GM18520 (cell line): Measurements from ENCODE around the gene YARS2.

Experiments used
- ATAC-seq: cut with Tn5 transposase; IDR thresholded peaks from one replicate; pipeline ENCODE4 v1.9.1; 2021; ENCODE audit not compliant: unreplicated experiment

YARS2 gene

DNA sequence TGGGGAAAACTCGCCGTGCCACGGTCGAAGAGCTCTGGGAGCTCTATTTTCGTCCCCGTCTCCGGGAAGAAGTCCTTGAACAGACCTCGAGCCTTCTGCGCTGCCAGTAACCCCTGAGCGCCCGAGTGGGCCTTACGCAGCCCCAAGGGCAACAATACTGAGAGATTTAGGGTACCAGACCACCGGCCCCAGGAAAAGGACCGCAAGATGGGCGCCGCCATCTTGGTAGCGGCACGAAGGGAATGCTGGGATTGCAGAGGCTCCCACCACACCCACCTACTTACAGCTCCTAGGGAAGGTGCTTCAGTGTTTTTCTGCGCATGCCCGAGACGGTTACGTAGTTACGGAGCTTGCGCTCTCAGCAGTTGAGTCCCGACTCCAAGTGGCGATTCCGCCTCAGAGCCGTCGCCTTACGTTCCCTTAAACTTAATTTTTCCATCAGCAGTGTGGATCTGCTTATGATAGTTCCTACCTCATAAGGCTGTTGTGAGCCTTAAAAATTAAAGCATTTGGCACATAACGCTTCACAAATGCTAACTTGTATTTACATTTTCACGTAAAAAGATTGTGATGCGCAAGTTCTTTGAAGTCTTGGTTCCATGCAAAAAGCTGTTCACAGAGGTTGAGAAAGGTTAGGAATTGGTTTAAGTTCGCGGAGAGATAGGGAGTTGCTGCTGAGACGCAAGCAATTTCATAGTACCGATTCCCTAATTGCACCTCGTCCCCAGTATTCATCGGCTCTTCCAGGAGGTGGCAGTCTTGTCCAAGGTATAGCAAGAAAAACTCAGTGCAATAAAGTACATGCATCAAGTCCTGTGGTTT lies at the start of gene YARS2:
TSS of gene YARS2 (minus strand) at position 244 of the 822 bp plus-strand sequence. CDS start at position 221, 23 bp downstream.
- peak; percentile 84 for ATAC-seq

DNA sequence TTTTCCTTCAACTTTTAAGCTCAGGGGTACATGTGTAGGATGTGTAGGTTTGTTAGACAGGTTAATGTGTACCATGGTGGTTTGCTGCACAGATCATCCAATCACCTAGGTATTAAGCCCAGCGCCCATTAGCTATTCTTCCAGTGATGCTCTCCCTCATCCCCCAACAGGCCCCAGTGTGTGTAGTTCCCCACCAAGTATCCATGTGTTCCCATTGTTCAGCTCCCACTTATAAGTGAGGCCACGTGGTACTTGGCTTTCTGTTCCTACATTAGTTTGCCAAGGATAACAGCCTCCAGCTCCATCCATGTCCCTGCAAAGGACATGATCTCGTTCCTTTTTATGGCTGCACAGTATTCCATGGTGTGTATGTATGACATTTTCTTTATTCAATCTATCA lies 48.6 kb upstream of the YARS2 start:
- no peak for ATAC-seq

- ATAC-seq = no peak
These were observed 45.7 kb upstream of the YARS2 start for GRCh38 chr12:32801269-32801980.

- no peak for ATAC-seq
These were observed 38.6 kb upstream of the YARS2 start for GRCh38 chr12:32794281-32794680.

GRCh38 chr12:32789916-32790315 lies 34.2 kb upstream of the YARS2 start:
- ATAC-seq = no peak

- ATAC-seq = no peak
These were observed 33.7 kb upstream of the YARS2 start for GRCh38 chr12:32789446-32789845.

DNA sequence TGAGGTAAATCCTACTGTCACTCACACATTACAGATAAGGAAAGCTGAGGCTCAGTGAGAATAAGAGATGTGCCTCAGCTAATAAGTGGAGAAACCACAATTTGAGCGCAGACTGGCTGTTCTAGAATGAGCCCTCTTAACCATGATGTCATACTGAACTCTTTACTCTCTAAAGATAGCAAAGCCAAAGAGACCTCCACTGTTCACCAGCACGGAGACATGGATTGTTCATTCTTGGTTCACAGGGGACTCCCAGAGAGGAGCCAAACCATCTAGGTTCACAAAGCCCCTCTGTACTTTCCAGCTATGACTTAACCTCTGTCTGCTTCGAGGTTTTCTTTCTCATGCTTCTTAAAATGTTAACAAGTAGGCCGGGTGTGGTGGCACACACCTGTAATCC lies 32.7 kb upstream of the YARS2 start:
- ATAC-seq = no peak

DNA sequence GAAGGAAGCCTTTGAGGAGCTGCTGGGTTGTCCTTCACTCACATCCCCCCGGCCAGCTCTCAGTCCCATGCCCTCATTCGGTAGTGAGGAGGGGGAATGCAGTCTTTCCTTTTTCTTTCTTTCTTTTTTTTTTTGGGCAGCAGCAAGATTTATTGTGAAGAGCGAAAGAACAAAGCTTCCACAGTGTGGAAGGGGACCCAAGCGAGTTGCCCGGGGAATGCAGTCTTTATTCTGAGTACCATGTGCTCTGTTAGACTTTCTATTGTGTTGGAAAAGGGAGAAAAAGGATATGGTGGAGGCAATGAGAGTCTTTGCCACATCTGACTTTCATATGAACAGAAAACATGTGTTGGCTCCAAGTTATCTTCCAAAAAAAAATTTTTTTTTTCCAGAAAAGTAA lies 29.9 kb upstream of the YARS2 start:
- ATAC-seq = no peak

- no peak for ATAC-seq
These were observed 27.3 kb upstream of the YARS2 start for GRCh38 chr12:32783029-32783428.

- no peak for ATAC-seq
These were observed 24.4 kb upstream of the YARS2 start for GRCh38 chr12:32780071-32780470.

DNA sequence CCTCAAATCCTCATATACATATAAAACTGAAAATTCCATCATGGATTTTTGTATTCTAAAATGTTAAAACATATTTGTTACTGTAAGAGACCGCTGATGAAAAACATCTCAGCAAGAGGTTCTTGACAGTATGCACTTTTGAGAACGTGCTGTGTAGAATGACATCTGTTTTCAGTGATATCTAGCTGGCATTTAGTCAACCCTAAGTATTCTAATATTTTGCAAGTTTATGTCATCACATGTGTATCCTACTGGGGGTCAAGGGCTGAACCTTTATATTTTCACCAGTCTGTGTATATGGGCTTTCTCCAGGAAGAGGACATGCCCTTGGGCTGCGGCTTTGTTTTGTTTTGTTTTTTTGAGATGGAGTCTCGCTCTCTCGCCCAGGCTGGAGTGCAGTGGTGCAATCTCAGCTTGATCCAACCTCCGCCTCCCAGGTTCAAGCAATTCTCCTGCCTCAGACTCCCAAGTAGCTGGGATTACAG lies 22.0 kb upstream of the YARS2 start:
- ATAC-seq = no peak

DNA sequence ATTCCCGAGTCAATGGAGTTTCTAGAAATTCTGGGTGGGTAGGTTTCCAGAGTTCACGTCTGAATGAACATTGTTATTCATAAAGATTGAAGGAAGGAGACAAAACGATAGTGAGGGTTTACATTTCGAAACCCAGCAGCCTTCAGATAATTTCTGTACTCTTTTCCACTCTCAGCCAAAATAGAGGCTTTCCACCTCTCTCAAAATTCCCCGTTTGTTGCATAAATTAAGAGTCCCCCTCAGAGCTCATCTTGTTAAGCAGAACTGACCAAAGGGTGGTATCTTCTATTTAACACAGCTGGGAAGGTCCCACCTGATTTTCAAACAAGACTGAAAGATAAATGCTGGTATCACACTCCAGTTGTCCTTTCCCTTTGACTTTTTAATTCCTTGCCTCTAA lies 21.5 kb upstream of the YARS2 start:
- no peak for ATAC-seq

DNA sequence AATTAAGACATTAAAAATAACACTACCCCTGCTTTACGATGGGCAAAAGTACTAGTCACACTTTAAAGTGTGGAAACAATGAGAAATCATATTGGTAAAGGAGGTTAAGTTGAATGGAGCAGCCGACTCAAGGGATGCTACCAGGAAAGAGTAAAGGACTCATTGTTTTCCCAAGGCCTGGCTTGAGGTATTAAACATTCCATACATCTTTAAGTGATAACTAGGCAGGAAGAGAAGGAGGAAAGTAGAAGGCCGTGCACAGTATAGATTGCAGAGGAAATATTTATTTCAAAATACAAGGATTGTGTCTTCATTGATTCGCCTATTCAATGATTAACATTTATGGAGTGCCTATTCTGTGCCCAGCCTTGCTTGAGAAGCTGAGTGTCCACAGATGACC lies 20.6 kb upstream of the YARS2 start:
- ATAC-seq = no peak

GRCh38 chr12:32773691-32774090 lies 18.0 kb upstream of the YARS2 start:
- no peak for ATAC-seq

DNA sequence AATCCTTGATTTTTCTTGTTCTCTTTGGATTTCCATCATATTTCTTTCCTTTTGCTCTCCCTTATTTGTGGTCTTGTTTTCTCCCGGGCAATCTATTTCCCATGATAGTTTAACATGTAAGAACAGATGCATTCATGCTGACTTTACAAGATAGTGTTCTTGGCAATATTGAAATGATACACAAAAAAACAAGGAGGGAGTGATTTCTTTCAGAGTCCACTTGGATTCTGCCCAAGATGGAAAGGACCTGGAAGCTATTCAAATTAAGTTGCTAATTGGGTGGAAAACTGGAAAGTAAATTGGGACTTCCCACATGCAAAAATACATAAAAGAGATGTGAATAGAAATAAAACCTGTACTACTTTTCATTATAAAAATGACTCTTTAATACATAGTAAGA lies 14.4 kb upstream of the YARS2 start:
- no peak for ATAC-seq

DNA sequence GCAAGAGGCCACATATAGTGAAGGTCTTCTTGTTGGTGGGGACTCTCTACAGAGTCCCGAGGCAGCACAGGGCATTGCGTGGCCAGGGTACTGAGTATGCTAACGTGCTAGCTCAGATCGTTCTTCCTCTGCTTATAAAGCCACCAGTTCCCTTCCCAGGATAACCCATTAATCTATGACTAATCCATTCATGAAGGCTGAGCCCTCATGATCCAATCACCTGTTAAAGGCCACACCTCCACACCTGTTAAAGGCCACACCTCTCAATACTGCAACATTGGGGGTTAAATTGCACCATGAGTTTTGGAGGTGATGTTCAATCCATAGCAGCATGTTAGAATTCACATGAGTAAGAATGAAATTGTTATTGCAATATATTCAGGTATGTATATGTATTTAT lies 12.8 kb upstream of the YARS2 start:
- no peak for ATAC-seq

GRCh38 chr12:32765906-32766305 lies 10.2 kb upstream of the YARS2 start:
- no peak for ATAC-seq

DNA sequence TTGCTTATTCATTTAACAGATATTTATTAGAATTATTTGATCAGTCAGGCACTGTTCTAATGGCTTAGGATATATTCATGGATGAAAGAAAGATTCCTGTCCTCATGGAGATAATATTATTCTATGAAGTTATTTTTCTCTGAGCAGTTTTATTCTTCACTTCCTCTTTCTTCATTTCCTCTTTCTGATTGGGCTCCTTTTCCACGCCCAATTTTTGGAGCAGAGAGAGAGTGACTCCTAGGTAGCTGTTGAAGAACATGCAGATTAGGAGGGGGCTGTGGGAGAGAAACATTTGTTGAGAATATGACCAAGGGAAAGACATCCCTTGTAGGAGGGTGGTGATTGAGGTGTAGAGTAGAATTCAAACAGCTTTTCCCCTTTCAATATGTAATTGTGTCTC lies 6.0 kb upstream of the YARS2 start:
- ATAC-seq = no peak

- no peak for ATAC-seq
These were observed 1.5 kb upstream of the YARS2 start for GRCh38 chr12:32757157-32757556.

GRCh38 chr12:32756476-32757066 lies 874 bp upstream of the YARS2 start:
- ATAC-seq = no peak

GRCh38 chr12:32755051-32755653 lies 545 bp downstream of the YARS2 start:
- peak; percentile 54 for ATAC-seq
